NCI-H2171 treated with DMSO at 0.1 percent for 48 hours (cell line): ENCODE results near the gene NGLY1.

Experiments used
- DNase-seq: peaks from one replicate; lab custom pipeline; 2025; lab: John Stamatoyannopoulos, UW

NGLY1 gene

GRCh38 chr3:25708036-25708435, 75.2 kb downstream of the NGLY1 start:
- DNase-seq, result no peak

- DNase-seq, result no peak
Measured at GRCh38 chr3:25707268-25707926, 75.8 kb downstream of the NGLY1 start.

GRCh38 chr3:25706213-25706612, 77.0 kb downstream of the NGLY1 start:
- no peak for DNase-seq

- DNase-seq, result no peak
Measured at GRCh38 chr3:25697553-25697952, 85.7 kb downstream of the NGLY1 start.

- DNase-seq, result no peak
Measured at GRCh38 chr3:25695731-25696420, 87.4 kb downstream of the NGLY1 start.

- DNase-seq, result no peak
Measured at GRCh38 chr3:25693238-25693637, 90.0 kb downstream of the NGLY1 start.

GRCh38 chr3:25692341-25692740, 90.9 kb downstream of the NGLY1 start:
- DNase-seq, result no peak

GRCh38 chr3:25690768-25691533, 92.3 kb downstream of the NGLY1 start:
- no peak for DNase-seq

GRCh38 chr3:25689226-25689625, 94.0 kb downstream of the NGLY1 start:
- no peak for DNase-seq

- DNase-seq, result no peak
Measured at GRCh38 chr3:25687742-25688141, 95.5 kb downstream of the NGLY1 start.

GRCh38 chr3:25686766-25687165, 96.5 kb downstream of the NGLY1 start:
- DNase-seq, result no peak

GRCh38 chr3:25683882-25684281, 99.4 kb downstream of the NGLY1 start:
- DNase-seq, result no peak

- no peak for DNase-seq
Measured at GRCh38 chr3:25683410-25683809, 99.8 kb downstream of the NGLY1 start.

- no peak for DNase-seq
Measured at GRCh38 chr3:25679642-25680302, 103.5 kb downstream of the NGLY1 start.

- no peak for DNase-seq
Measured at GRCh38 chr3:25679166-25679565, 104.1 kb downstream of the NGLY1 start.

GRCh38 chr3:25678581-25678980, 104.7 kb downstream of the NGLY1 start:
- DNase-seq, result no peak

- DNase-seq, result no peak
Measured at GRCh38 chr3:25677121-25677520, 106.1 kb downstream of the NGLY1 start.

GRCh38 chr3:25674670-25675069, 108.6 kb downstream of the NGLY1 start:
- DNase-seq, result no peak

- DNase-seq, result no peak
Measured at GRCh38 chr3:25673738-25674298, 109.4 kb downstream of the NGLY1 start.
